Cerebellar nuclear complex (tissue), 1 donor: ENCODE measurements around the gene FMNL3.
"Not testable (repeated sequence)": the region's sequence is repeated elsewhere in the genome, so short reads cannot be mapped to it uniquely, and the experiment has no call there.

Experiments
- DNase-seq, 2 experiments: peaks; one replicate each; lab custom pipeline; 2025; lab: John Stamatoyannopoulos, UW

The FMNL3 gene, protein sequence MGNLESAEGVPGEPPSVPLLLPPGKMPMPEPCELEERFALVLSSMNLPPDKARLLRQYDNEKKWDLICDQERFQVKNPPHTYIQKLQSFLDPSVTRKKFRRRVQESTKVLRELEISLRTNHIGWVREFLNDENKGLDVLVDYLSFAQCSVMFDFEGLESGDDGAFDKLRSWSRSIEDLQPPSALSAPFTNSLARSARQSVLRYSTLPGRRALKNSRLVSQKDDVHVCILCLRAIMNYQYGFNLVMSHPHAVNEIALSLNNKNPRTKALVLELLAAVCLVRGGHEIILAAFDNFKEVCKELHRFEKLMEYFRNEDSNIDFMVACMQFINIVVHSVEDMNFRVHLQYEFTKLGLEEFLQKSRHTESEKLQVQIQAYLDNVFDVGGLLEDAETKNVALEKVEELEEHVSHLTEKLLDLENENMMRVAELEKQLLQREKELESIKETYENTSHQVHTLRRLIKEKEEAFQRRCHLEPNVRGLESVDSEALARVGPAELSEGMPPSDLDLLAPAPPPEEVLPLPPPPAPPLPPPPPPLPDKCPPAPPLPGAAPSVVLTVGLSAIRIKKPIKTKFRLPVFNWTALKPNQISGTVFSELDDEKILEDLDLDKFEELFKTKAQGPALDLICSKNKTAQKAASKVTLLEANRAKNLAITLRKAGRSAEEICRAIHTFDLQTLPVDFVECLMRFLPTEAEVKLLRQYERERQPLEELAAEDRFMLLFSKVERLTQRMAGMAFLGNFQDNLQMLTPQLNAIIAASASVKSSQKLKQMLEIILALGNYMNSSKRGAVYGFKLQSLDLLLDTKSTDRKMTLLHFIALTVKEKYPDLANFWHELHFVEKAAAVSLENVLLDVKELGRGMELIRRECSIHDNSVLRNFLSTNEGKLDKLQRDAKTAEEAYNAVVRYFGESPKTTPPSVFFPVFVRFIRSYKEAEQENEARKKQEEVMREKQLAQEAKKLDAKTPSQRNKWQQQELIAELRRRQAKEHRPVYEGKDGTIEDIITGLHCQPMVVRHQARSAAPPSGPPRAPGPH

DNA sequence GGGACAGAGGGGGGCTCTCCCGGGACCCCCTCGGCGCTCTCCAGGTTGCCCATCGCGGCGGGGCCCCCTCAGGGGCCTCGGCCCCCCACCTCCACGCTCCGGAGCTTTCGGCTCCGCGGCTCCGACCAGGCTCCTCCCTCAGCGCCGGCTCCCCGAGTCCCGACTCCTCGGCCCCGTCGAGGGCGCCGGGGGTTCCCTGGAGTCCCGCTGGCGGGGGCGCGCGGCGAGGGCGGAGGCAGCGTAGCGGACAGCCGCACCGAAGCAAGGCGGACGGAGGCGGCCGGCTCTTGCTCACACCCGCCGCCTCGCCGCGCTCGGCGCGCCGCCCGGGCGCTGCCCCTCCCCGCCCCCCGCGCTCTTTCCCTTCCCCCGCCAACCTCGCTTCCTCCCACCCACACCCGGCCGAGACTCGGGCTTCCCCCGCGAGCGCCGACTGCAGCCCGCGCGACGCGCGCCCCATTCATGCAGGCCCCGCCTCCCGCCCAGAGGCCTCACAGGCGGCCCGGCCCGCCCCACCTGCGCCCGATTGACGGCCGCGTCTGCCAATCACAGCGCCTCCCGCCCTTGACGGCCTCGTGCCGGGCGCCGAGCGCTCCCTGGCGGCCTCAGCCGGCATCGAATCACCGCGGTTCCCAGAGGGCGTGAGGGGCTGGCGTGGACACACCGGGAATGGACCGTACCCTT lies at the start of gene FMNL3:
TSS of gene FMNL3 (minus strand) at position 278 of the 684 bp plus-strand sequence. CDS start at position 53, 225 bp downstream.
- DNase-seq = peak; percentile 71 to 83

GRCh38 chr12:49750996-49751393 lies 43.8 kb upstream of the FMNL3 start:
- DNase-seq = no peak

- DNase-seq = no peak
Observed at GRCh38 chr12:49750027-49750995, 43.1 kb upstream of the FMNL3 start.

GRCh38 chr12:49748800-49749199 lies 41.6 kb upstream of the FMNL3 start:
- DNase-seq = no peak

- DNase-seq = no peak
Observed at GRCh38 chr12:49748306-49748705, 41.1 kb upstream of the FMNL3 start.

GRCh38 chr12:49744363-49744885 lies 37.2 kb upstream of the FMNL3 start:
- DNase-seq = no peak

- DNase-seq = peak in 1 of 2 experiments; percentile 9
Observed at GRCh38 chr12:49741882-49742620, 34.8 kb upstream of the FMNL3 start.

GRCh38 chr12:49740930-49741881 lies 34.0 kb upstream of the FMNL3 start, which contains the start of gene TMBIM6:
Gene TMBIM6 (plus strand): TSS chr12:49741557. CDS start chr12:49752494, 10,937 bp downstream.
- DNase-seq = peak; percentile 98 to 100

- DNase-seq = not testable (repeated sequence)
Observed at GRCh38 chr12:49740277-49740676, 33.1 kb upstream of the FMNL3 start.

- DNase-seq = not testable (repeated sequence)
Observed at GRCh38 chr12:49738721-49739120, 31.5 kb upstream of the FMNL3 start.

GRCh38 chr12:49734900-49735299 lies 27.7 kb upstream of the FMNL3 start:
- DNase-seq = not testable (repeated sequence)

DNA sequence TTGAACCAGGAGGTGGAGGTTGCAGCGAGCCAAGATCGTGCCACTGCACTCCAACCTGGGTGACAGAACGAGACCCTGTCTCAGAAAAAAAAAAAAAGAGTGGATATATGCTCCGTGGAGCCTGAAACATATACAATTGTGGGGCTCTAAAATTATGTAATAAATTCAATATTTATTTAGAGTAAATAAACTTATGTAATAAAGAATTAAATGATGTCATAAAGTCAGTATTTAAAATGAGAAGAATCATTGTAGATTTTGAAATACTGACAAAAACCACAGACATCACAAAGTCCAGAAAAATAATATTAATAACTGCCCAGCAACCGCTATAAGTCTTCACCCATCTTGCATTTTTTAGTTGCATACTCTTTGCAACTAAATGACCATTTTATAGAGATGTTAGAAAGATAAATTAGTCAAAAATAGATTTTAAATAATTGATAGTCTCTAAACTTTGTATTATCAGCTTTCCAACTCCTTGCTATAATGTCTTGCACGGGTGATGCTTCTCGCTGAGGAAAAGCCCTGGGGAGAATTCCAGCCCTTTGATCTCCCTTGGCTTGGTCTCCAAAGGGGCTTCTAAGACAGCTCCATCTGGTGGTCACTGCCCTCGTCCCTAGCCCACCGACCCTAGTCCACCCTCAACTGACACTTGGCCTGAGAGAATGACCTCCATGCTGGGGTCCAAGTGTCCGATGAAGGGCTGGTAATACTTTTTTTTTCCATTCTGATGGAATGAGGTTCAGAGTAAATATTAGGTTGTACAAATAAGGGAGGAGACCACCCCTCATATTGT lies 26.2 kb upstream of the FMNL3 start:
- no peak for DNase-seq

DNA sequence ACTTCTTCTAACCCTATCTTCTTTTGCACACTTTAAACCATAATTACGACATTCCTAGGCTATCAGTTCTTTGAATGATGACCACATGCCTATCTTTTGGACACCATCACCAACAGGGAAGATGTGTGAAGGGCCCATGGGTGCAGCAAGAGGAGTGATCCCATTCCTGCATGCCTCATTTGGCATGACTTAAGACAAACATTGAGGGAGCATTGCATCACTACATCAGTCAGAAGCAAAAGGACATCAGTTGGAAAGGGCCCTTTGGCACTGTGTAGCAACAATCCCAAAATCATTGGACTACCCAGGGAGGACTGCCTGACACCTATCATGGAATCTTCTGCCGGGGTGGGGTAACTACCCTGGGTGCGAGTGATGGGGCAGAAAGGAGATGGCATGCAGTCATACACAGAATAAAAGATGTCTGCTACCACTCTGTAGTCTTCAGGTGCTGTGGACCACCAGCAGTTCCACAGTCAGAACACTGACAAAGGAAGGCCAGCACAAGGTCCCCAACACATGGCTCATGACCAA lies 23.4 kb upstream of the FMNL3 start:
- no peak for DNase-seq

DNA sequence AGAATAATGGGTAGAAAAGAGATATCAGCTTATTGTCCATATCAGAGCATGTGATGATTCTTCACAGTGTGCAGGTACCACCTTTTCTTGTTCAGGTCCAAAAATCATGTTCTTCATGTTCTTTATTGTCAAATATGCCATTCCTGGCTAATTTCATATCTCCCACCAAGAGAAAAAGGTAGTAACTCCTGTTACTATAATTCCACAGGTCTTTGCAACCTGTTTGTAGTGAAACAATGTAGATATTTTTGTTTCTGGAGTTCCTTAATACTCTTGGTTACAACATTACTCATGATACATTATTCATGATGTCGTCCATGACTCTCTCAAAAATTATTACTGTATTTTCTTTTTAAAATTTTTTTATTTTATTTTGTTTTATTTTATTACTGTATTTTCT lies 22.8 kb upstream of the FMNL3 start:
- no peak for DNase-seq

DNA sequence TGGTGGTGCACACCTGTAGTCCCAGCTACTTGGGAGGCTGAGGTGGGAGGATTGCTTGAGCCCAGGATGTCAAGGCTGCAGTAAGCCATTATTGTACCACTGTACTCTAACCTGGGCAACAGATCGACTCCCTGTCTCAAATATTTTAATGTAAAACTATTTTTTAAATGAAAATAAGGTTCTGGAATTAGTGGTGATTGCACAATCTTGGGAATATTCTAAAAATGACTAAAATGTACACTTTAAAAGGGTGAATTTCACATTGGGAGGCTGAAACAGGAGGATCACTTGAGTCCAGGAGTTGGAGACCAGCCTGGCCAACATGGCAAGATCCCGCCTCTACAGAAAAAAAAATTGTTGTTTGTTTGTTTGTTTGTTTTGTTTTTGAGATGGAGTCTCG lies 21.2 kb upstream of the FMNL3 start:
- DNase-seq = no peak

- DNase-seq = not testable (repeated sequence)
Observed at GRCh38 chr12:49721355-49721754, 14.2 kb upstream of the FMNL3 start.

- no peak for DNase-seq
Observed at GRCh38 chr12:49720214-49720613, 13.0 kb upstream of the FMNL3 start.
